ENCODE data around the gene RBM33. TPM values are rescaled to one million over a fixed set of nuclear protein-coding genes. Genes with fewer than 3 reads are reported as not detected.

Gene RBM33
- total RNA-seq, 2 donors from 2014 or later, result 56.9 to 60.2 TPM

GRCh38 chr7:155602750-155603149 is 41.7 kb upstream of the RBM33 start:
- H3K27me3 ChIP-seq, result no peaks in the 10 kb centered on the region
- H3K4me3 ChIP-seq, result no peak overlapping the region
- intact Hi-C loops (cut with DNase I), result no loop called here
- no peak for TF ChIP-seq CTCF (IDR thresholded peaks at IDR 0.05)
- no peaks in the 10 kb centered on the region for H3K9me3 ChIP-seq
- H3K9ac ChIP-seq (ENCODE audit: low read depth in 2 of 2, low read length in 2 of 2), result no peak overlapping the region
- DNase-seq, result no peak
- no peak overlapping the region for H3K27ac ChIP-seq
- no peaks in the 10 kb centered on the region for H3K36me3 ChIP-seq
- H3K4me1 ChIP-seq, result no peaks in the 10 kb centered on the region

DNA sequence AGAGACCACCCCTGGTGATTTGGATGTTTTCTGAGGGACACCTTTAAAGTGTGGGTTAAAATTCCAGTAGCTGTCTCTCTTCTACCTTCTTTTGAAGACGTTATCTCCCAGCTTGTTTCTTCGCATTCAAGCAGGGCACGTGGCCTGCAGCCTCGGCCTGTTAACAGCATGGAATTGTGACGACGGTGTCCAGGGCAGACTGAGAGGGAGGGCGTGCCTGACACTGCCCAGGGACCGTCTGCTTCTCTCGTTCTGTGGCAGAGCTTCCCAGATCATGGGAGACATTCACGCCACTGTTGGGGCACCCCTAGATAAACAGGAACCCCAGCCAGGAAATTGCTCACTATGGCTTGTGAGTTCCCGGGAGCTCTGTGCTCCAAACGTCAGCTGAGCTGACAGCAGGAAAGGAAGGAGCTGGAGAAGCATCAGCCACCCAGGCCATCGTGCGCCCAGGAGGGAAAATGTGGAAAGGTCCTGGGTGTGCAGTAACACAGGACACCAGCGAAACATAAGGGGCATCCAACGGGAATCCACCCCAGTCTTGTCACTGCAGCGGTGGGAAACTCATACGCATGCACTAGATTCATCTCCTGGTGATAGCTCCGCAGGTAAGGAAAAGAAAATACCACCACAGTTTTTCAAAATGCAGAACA is 41.1 kb upstream of the RBM33 start:
- Histone ChIP-seq H3K27me3 (no peaks in the 10 kb centered on the region), H3K36me3 (no peaks in the 10 kb centered on the region), H3K4me1 (no peaks in the 10 kb centered on the region), H3K4me3 (no peak overlapping the region), H3K27ac (no peak overlapping the region), H3K9me3 (no peaks in the 10 kb centered on the region), H3K9ac (ENCODE audit: low read depth in 2 of 2, low read length in 2 of 2) (no peak overlapping the region)
- intact Hi-C loops (cut with DNase I), result no loop called here
- DNase-seq, result no peak
- TF ChIP-seq CTCF (IDR thresholded peaks at IDR 0.05), result no peak

GRCh38 chr7:155603858-155604503 is 40.5 kb upstream of the RBM33 start:
- Histone ChIP-seq H3K27me3 (no peaks in the 10 kb centered on the region), H3K36me3 (no peaks in the 10 kb centered on the region)
- intact Hi-C loops (cut with DNase I), result no loop called here

GRCh38 chr7:155604504-155604997 is 39.9 kb upstream of the RBM33 start:
- Histone ChIP-seq H3K36me3 (no peaks in the 10 kb centered on the region), H3K4me1 (no peaks in the 10 kb centered on the region), H3K27ac (no peak overlapping the region), H3K9me3 (no peaks in the 10 kb centered on the region), H3K4me3 (no peak overlapping the region), H3K9ac (ENCODE audit: low read depth in 2 of 2, low read length in 2 of 2) (no peak overlapping the region), H3K27me3 (no peaks in the 10 kb centered on the region)
- TF ChIP-seq CTCF (IDR thresholded peaks at IDR 0.05), result no peak
- DNase-seq, result no peak
- intact Hi-C loops (cut with DNase I), result no loop called here

More at GRCh38 chr7:155603858-155604503, 40.5 kb upstream of the RBM33 start:
- no peak for TF ChIP-seq CTCF (IDR thresholded peaks at IDR 0.05)
- H3K4me1 ChIP-seq, result no peaks in the 10 kb centered on the region
- no peak for DNase-seq
- H3K27ac ChIP-seq, result no peak overlapping the region
- no peak overlapping the region for H3K9ac ChIP-seq (ENCODE audit: low read depth in 2 of 2, low read length in 2 of 2)
- no peaks in the 10 kb centered on the region for H3K9me3 ChIP-seq
- no peak overlapping the region for H3K4me3 ChIP-seq

- Histone ChIP-seq H3K27me3 (no peaks in the 10 kb centered on the region), H3K4me3 (no peak overlapping the region), H3K9me3 (no peaks in the 10 kb centered on the region), H3K9ac (ENCODE audit: low read depth in 2 of 2, low read length in 2 of 2) (no peak overlapping the region), H3K4me1 (no peaks in the 10 kb centered on the region), H3K27ac (no peak overlapping the region), H3K36me3 (no peaks in the 10 kb centered on the region)
- no peak for TF ChIP-seq CTCF (IDR thresholded peaks at IDR 0.05)
- DNase-seq, result no peak
- intact Hi-C loops (cut with DNase I), result no loop called here
These were observed 35.3 kb upstream of the RBM33 start for GRCh38 chr7:155609185-155609584.
